Measurements from ENCODE around the gene PDGFRB. TPM values are rescaled to one million over a fixed set of nuclear protein-coding genes. Genes with fewer than 3 reads are reported as not detected.

PDGFRB gene
- total and polyA plus RNA-seq, 10 of the 15 experiments (the other 5 are each of a cell fraction or from before 2014, with no cell fraction given), result 0.02 to 3.0 (median 1.0) TPM

- Histone ChIP-seq H3K9me3 (replicated peaks; ENCODE audit: control insufficient read depth, insufficient read depth, low read length) (no peaks in the 10 kb centered on the region), H3K4me1 (ENCODE audit: control insufficient read depth, insufficient read depth, low read length) (no peaks in the 10 kb centered on the region), H3K36me3 (ENCODE audit: control insufficient read depth in 2 of 2, insufficient read depth in 2 of 2, low read length in 1 of 2) (no peaks in the 10 kb centered on the region), H3K27me3 (replicated peaks in 1 of 2; ENCODE audit: control insufficient read depth in 2 of 2, insufficient read depth in 2 of 2, low read length in 1 of 2) (no peaks in the 10 kb centered on the region), H3K9ac (ENCODE audit: control insufficient read depth, insufficient read depth, low read length) (no peak overlapping the region), H3K27ac (ENCODE audit: control insufficient read depth, insufficient read depth) (no peak overlapping the region), H3K4me2 (ENCODE audit: control insufficient read depth, insufficient read depth) (no peak overlapping the region), H2AFZ (ENCODE audit: control insufficient read depth, low read depth, low read length) (no peak overlapping the region), H3K4me3 (no peak overlapping the region), H4K20me1 (ENCODE audit: control insufficient read depth, insufficient read depth) (no peaks in the 10 kb centered on the region), H3K79me2 (ENCODE audit: control insufficient read depth, insufficient read depth, low read length) (no peaks in the 10 kb centered on the region)
- SMC1A ChIA-PET (ENCODE audit: uncharacterized antibody, unreplicated experiment), result no interaction called here
- ATAC-seq (no peak), DNase-seq (ENCODE audit: low read depth, low spot score) (no peak), FAIRE-seq (no peak)
- CTCF ChIA-PET, result interaction anchor here (0.5 to 1.5 kb wide), 2 partner anchors 12 to 17 kb away, joined by 3 read pairs; no protein-coding TSS in a partner anchor
- 34% methylated on average over 14 of the region's 14 CpGs for WGBS (ENCODE audit: insufficient coverage, insufficient replicate concordance, low lambda C conversion rate, missing lambda C conversion rate)
- no TSS peak for BruUV-seq (replicated peaks)
- no peak for TF ChIP-seq STAT1 (conservative IDR thresholded peaks at IDR 0.05)
- no peak for TF ChIP-seq RFX5 (IDR thresholded peaks at IDR 0.05; ENCODE audit: low read depth, low read length)
- TF ChIP-seq CBX3 (IDR thresholded peaks at IDR 0.05; ENCODE audit: borderline replicate concordance, low read depth), result no peak
- TF ChIP-seq FOXK2 (IDR thresholded peaks at IDR 0.05), result no peak
- TF ChIP-seq SMAD5 (IDR thresholded peaks at IDR 0.05; ENCODE audit: low read depth), result no peak
- TF ChIP-seq, protein P1, sequence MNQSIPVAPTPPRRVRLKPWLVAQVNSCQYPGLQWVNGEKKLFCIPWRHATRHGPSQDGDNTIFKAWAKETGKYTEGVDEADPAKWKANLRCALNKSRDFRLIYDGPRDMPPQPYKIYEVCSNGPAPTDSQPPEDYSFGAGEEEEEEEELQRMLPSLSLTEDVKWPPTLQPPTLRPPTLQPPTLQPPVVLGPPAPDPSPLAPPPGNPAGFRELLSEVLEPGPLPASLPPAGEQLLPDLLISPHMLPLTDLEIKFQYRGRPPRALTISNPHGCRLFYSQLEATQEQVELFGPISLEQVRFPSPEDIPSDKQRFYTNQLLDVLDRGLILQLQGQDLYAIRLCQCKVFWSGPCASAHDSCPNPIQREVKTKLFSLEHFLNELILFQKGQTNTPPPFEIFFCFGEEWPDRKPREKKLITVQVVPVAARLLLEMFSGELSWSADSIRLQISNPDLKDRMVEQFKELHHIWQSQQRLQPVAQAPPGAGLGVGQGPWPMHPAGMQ (IDR thresholded peaks at IDR 0.05; ENCODE audit: borderline replicate concordance), result no peak
- in situ Hi-C loops (cut with MboI) (no loop called here), intact Hi-C loops (cut with micrococcal nuclease; ENCODE audit: unreplicated experiment) (no loop called here)
- RAD21 ChIA-PET (ENCODE audit: unreplicated experiment), result no interaction called here
- POLR2A ChIA-PET, result no interaction called here
Measured at GRCh38 chr5:150142185-150142958, 13.3 kb downstream of the PDGFRB start.
